Sigmoid colon (tissue), 4 donors: ENCODE measurements around the gene SEMA4F.

Experiments
- POLR2A ChIP-seq, 2 donors: fragments of 450-650 bp; IDR thresholded peaks; one replicate each; pipeline ENCODE4 v1.6.1; 2016; ENCODE audit warnings: antibody characterized with exemption in 2 of 2, mild to moderate bottlenecking in 2 of 2, moderate library complexity in 2 of 2
- POLR2AphosphoS5 ChIP-seq, 4 donors: sonication (generic); formaldehyde crosslinking; IDR thresholded peaks; one replicate each; pipeline ENCODE4 v1.6.1; 2017; ENCODE audit warnings: antibody characterized with exemption in 4 of 4
- TF ChIP-seq, protein P1 (sequence below), 4 experiments: fragments of 450-650 bp in 3 of 4; fragments of 200-600 bp in 1 of 4; IDR thresholded peaks; one replicate each; pipeline ENCODE4 v1.5.1; 2016 to 2019; ENCODE audit warnings: antibody characterized with exemption in 4 of 4, mild to moderate bottlenecking in 3 of 4, moderate library complexity in 2 of 4

DNA sequence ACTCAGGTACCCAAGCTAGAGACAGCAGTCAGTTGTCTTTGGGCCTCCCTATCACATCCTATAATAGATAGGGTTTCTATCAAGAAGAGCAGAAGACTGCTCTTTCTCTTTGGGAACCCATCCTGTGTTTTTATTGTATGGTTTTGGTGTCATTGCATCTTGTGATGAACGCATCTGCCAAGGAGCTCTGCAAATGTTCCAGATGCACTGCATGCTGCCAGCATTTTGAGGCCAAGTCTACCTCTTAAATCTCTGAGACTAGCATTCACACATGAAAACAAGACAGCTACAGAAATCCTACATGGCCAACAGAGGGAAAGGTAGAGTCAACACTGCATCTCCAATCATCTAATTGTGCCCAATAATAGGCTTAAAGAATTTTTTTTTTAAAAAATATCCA is 14.0 kb downstream of the SEMA4F start:
- TF ChIP-seq, protein P1, sequence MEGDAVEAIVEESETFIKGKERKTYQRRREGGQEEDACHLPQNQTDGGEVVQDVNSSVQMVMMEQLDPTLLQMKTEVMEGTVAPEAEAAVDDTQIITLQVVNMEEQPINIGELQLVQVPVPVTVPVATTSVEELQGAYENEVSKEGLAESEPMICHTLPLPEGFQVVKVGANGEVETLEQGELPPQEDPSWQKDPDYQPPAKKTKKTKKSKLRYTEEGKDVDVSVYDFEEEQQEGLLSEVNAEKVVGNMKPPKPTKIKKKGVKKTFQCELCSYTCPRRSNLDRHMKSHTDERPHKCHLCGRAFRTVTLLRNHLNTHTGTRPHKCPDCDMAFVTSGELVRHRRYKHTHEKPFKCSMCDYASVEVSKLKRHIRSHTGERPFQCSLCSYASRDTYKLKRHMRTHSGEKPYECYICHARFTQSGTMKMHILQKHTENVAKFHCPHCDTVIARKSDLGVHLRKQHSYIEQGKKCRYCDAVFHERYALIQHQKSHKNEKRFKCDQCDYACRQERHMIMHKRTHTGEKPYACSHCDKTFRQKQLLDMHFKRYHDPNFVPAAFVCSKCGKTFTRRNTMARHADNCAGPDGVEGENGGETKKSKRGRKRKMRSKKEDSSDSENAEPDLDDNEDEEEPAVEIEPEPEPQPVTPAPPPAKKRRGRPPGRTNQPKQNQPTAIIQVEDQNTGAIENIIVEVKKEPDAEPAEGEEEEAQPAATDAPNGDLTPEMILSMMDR (IDR thresholded peaks at IDR 0.05) = no peak
- TF ChIP-seq POLR2AphosphoS5 (IDR thresholded peaks at IDR 0.05) = no peak
- TF ChIP-seq POLR2A (IDR thresholded peaks at IDR 0.05) = no peak
